Putamen (tissue), 1 donor: ENCODE data around the gene SARS2.
"Not testable (repeated sequence)": the region's sequence is repeated elsewhere in the genome, so short reads cannot be mapped to it uniquely, and the experiment has no call there.

Source experiments
- DNase-seq: peaks from one replicate; pipeline ENCODE4 v3.0.0-alpha.2; 2016; ENCODE audit warnings: low spot score

Gene SARS2

DNA sequence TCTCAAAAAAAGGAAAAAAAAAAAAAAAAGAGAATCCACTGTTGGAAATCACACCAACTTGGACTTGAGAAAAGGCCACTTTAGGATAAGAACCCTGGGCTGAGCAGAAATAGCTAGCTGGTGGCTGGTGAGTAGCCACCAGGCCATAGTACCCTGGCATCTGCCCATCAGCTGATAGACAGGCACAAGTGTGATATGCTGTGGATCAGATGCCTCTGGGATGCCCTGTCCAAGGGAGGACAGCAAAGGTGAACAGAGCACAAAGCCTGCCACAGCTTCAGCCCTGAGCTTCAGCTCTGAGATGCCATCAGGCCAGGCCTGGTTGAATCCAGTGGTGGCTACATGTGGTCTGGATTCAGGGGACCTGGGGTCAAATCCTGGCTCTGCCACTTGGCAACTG lies 39.9 kb downstream of the SARS2 start:
- no peak for DNase-seq

DNA sequence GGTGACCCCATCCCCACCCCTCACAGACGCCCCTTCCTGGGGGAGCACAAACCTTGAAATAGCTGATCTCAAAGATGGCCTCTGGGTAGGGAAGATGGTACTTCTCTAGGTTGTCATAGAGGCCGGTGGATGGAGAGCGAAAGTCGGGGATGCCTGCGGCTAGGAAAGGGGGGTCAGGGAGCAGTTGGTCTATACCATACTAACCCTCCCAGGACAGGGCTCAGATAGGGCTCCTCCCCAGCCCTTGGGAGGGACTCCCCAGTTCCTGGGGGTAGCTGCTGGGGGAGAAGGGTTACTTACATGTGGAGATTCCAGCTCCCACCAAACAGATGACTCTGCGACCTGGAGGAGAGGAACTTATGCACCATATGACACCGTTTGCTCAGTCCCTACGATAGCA lies 40.8 kb downstream of the SARS2 start:
- DNase-seq = no peak

DNA sequence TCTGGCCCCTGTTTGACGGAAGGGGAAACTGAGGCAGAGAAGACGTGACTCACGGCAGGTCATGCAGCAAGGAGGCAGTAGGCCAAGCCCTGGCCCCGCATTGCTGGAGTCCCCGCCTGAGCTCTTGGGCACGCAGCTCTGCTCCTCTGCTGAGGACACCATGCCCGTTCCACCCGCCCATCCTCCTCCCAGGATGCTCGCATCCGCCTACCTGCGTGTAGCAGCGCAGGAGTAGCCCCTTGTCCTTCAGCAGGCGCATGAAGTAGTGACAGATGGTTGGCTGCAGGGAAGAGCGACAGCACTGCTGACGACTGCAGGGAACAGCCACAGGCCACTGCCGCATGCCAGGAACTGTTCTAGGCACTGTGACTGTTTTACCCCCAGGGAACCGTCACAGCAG lies 41.7 kb downstream of the SARS2 start:
- no peak for DNase-seq

DNA sequence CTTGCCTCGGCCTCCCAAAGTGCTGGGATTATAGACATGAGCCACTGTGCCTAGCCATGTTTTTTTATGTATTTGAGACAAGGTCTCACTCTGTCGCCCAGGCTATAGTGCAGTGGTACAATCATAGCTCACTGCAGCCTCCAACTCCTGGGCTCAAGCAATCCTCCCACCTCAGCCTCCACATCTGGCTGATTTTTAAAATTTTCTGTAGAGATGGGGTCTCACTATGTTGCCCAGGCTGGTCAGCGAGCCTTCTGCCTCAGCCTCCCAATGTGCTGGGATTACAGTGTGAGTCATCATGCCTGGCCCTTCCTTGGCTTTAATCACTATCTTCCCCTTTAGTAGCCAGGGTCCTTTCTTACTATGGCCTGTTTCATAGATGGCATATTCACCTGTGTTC lies 45.9 kb downstream of the SARS2 start:
- DNase-seq = not testable (repeated sequence)

DNA sequence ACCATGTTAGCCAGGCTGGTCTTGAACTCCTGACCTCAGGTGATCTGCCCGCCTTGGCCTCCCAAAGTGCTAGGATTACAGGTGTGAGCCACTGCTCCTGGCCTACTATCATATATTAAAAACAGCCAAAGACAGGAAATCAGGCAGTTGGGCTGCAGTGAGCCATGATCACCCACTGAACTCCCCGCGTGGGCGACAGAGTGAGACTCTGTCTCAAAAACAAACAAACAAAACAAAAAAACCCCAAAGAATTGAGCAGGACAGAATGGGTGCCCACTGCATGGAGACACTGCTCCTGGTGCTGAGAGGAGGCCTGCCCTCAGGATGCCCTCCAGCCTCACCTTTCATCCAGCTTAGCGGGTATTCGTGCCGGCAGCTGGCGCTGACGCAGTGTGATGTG lies 47.3 kb downstream of the SARS2 start:
- DNase-seq = no peak

- DNase-seq = no peak
Observed at GRCh38 chr19:38880882-38881609, 49.5 kb downstream of the SARS2 start.

DNA sequence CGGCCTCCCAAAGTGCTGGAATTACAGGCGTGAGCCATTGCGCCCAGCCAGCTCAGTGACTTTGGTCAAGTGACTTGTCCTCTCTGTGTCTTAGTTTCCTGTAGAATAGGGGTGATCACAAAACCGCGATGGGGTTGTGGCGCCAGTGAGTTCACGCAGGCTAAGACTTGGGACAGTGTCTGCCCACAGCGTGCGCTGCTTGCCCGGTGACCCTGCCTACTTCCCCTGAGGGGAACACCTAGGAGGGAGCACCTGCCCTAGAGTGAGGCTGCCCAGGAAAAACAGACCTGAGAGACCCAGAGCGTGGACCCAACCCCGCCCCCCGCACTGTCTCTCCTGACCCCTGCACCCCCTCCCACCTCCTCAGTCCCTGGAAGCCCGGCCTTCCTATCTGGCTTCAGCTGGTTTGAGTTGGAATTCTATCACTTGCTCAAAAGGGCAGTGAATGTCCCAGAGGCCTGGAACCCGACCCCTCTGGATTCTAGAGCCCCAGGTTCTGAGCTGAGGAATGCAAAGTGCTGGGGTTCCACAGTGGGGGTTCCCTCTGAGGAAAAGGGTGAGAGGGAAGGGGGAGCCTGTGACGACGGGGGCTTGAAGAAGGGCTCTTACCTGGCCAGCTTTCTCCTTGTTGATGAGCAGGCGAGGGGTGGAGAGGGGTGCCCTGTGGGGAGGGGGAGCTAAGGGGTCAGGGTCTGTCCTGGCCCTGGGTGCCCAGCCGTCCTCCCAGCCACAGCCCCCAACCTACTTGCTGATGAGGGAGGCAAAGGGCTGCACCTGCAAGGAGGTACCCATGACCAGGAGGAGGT lies 50.3 kb downstream of the SARS2 start:
- no peak for DNase-seq

GRCh38 chr19:38879400-38879751 lies 51.2 kb downstream of the SARS2 start:
- no peak for DNase-seq

GRCh38 chr19:38878575-38879399 lies 51.8 kb downstream of the SARS2 start:
- no peak for DNase-seq

DNA sequence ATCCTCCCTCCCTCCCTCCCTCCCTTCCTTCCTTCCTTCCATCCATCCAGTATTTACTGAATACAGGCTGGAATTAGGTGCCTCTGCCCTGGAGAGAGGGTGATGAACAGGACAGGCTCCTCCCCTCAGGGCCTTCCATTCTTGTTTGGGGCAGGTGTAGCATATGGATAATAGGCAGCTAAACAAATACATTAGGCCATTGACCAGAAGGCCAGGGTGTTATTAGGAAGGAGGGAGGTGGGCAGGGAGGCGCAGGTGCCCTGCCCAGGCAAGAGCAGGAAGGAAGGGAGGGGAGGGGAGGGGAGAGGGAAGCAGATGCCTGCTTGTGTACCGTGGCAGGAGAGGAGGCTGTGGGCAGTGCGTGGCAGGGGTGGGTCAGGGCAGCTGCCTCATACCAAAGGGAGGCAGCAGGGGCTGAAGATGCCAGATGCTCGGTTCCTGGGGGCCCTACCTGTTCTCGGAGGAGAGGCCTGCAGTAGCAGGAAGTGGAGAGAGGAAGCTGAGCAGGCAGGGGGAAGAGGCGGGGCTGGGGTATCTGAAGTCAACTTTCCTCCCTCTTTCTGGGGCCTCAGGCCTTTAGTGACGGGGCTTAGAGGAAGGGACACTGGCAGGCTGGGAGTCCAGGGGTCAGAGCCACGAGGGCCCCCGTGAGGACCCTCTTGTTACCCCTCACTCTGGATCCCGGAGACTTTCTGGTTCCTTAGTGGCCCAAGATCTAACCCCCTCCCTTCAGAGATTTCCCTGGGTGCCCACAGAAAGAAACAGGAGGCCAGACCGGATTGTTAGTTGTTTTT lies 52.6 kb downstream of the SARS2 start, which contains the start of gene RINL:
TSS of gene RINL (minus strand) at position 495 of the 794 bp plus-strand sequence. CDS start 1,533 bp downstream, outside the sequence.
- no peak for DNase-seq

GRCh38 chr19:38875656-38876395 lies 54.7 kb downstream of the SARS2 start:
- no peak for DNase-seq

DNA sequence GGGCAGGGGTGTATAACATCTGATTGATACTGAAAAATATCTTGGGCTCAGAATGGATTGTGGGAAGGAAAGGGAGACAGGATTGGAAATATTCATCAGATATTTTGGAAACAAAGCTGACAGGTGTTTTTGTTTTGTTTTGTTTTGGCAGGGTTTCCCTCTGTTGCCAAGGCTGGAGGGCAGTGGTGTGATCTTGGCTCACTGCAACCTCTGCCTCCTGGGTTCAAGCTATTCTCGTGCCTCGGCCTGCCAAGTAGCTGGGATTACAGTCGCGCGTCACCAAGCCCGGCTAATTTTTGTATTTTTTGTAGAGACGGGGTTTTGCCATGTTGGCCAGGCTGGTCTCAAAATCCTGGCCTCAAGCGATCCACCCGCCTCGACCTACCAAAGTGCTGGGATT lies 57.2 kb downstream of the SARS2 start:
- not testable (repeated sequence) for DNase-seq

DNA sequence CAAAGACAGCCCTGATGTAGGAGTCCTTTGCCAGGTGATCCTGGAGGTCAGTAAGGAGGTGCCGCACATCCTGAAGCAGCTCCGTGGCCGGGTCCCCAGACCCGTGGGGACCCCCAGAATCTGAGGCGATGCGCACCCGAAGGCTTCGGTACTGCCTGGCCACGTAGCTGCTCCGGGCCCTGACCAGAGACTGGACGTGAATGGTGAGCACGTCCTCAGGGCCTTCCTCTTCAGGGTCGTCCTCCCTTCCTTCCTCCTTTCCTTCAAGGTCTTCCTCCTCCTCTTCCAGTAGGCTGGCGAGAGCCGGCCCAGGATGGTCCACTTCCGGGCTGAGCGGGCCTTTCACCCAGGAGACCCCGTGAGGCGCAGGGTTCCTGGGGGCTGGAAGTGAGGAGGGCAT lies 60.0 kb downstream of the SARS2 start:
- DNase-seq = no peak

- DNase-seq = peak; percentile 70
Observed at GRCh38 chr19:38869836-38870607, 60.5 kb downstream of the SARS2 start.

- no peak for DNase-seq
Observed at GRCh38 chr19:38869160-38869835, 61.3 kb downstream of the SARS2 start.

DNA sequence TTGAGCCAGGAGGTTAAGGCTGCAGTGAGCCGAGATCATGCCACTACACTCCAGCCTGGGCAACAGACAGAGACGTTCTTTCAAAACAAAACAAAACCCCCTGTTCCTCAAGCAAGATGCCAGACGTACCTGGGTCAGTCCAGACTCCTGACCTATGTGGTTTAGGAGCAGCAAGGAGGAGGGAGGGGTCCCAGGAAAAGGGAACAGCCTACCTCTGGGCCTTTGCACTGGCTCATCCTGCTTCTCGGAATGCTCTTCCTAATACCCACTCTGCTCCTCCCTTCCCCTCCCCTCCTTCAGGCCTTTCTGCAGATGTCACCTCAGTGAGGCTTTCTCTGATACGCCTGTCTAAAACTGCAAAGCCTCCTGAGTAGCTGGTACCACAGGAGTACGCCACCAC lies 62.0 kb downstream of the SARS2 start:
- no peak for DNase-seq

DNA sequence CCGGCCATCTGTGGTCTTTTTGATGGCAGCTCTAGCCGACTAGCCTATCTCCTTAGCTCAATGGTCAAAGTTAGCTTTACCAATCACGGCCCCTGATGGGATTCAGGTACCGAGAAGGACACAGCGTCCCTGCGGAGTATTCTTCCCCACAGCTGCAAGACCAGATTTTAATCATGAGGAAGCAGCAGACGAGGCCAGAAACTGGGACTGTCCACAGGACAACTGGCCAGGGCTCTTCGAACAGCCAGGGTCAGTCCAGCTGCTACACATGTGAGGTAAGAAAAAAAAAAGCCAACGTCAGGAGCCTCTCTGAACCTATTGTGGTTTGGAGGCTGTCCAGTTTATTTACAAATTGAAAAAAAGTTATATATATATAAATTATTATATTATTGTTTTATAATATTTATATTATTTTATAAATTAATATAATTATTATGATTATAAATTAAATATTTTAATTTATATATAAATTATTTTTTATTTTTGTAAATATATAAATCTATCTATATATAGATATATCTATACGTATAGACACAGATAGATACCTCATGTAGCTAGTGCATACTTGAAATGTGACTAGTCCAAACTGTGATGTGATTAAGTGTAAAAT lies 63.3 kb downstream of the SARS2 start:
- no peak for DNase-seq
